ENCODE results near the gene PIPOX.

- no peak for TF ChIP-seq HDGF (IDR thresholded peaks at IDR 0.05; ENCODE audit: borderline replicate concordance)
- TF ChIP-seq FOXM1 (IDR thresholded peaks at IDR 0.05; ENCODE audit: borderline replicate concordance), result no peak
- no peak for TF ChIP-seq BHLHE40 (IDR thresholded peaks at IDR 0.05; ENCODE audit: borderline replicate concordance)
- no peak for TF ChIP-seq PKNOX1 (IDR thresholded peaks at IDR 0.05)
- TF ChIP-seq L3MBTL2 (conservative IDR thresholded peaks at IDR 0.05), result no peak
- TF ChIP-seq ELF4 (IDR thresholded peaks at IDR 0.05), result no peak
- no peak for TF ChIP-seq NFRKB (IDR thresholded peaks at IDR 0.05)
These were observed 32.8 kb upstream of the PIPOX start for GRCh38 chr17:29010129-29010528.

All from HEK293T (cell line).